ENCODE results near the gene GRAMD1B. TPM values are rescaled to one million over a fixed set of nuclear protein-coding genes. Genes with fewer than 3 reads are reported as not detected.

The GRAMD1B gene
- polyA plus RNA-seq, 1 experiment = 2.7 TPM

DNA sequence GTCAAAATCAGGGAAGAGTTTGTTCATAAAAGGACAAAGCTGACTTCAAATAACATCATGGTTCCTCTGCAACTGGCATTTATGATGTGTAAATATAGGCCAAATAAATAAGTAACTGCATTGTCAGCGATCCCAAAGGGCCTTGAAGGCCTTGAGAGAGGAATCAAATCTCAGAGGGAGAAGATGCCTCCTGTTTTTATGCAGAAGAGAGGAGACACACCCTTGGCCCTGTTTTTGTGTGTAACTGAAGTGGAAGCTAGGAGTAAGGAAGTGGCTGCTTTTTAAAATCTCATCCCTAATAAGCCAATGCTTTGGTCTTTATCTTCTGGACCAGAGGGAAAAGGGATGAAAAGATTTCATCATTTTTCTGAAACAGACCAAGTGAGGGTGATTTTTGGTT is 240.0 kb downstream of the GRAMD1B start:
- Histone ChIP-seq H3K27me3 (ENCODE audit: control insufficient read depth, insufficient read depth, low read length) (peaks cover 9% of the 10 kb centered on the region), H3K9me3 (ENCODE audit: control insufficient read depth, insufficient read depth, low read length) (no peaks in the 10 kb centered on the region), H3K27ac (ENCODE audit: low read depth, low read length) (no peak overlapping the region), H3K4me3 (ENCODE audit: low read depth, low read length) (no peak overlapping the region)
- no peak for DNase-seq (ENCODE audit: low read depth, low spot score)
- TF ChIP-seq, protein P1, sequence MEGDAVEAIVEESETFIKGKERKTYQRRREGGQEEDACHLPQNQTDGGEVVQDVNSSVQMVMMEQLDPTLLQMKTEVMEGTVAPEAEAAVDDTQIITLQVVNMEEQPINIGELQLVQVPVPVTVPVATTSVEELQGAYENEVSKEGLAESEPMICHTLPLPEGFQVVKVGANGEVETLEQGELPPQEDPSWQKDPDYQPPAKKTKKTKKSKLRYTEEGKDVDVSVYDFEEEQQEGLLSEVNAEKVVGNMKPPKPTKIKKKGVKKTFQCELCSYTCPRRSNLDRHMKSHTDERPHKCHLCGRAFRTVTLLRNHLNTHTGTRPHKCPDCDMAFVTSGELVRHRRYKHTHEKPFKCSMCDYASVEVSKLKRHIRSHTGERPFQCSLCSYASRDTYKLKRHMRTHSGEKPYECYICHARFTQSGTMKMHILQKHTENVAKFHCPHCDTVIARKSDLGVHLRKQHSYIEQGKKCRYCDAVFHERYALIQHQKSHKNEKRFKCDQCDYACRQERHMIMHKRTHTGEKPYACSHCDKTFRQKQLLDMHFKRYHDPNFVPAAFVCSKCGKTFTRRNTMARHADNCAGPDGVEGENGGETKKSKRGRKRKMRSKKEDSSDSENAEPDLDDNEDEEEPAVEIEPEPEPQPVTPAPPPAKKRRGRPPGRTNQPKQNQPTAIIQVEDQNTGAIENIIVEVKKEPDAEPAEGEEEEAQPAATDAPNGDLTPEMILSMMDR (IDR thresholded peaks at IDR 0.05; ENCODE audit: low read depth, low read length) = no peak
- ChIA-PET CTCF (interaction anchor here (0.5 kb wide), 1 partner anchor 42 kb away, joined by 5 read pairs; no protein-coding TSS in a partner anchor), POLR2A (no interaction called here)

DNA sequence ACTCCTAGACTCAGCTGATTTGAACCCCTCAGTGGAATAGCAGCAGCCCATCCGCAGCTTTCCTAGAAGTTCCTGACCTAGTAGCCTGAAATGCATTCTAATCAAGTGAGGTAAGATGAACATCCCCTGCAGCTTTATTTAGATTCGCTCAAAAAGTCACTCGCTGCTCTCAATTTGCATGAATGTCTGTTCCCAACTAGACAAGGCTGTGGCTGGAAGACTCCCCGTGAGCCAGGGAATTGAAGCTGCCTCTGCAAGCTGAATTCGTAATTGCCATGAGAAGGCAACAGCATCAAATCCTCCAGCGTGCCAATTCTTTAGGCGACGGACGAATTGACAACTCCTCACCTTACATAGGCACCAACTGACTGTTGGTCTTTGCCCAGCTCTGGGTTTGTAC is 241.5 kb downstream of the GRAMD1B start:
- Histone ChIP-seq H3K27ac (ENCODE audit: low read depth, low read length) (no peak overlapping the region), H3K27me3 (ENCODE audit: control insufficient read depth, insufficient read depth, low read length) (peaks cover 9% of the 10 kb centered on the region), H3K9me3 (ENCODE audit: control insufficient read depth, insufficient read depth, low read length) (no peaks in the 10 kb centered on the region), H3K4me3 (ENCODE audit: low read depth, low read length) (no peak overlapping the region)
- DNase-seq (ENCODE audit: low read depth, low spot score) = no peak
- ChIA-PET CTCF (interaction anchor here (0.9 to 1.1 kb wide), 2 partner anchors 36 to 39 kb away, joined by 3 read pairs; no protein-coding TSS in a partner anchor), POLR2A (no interaction called here)
- TF ChIP-seq, protein P1 (IDR thresholded peaks at IDR 0.05; ENCODE audit: low read depth, low read length) = no peak

DNA sequence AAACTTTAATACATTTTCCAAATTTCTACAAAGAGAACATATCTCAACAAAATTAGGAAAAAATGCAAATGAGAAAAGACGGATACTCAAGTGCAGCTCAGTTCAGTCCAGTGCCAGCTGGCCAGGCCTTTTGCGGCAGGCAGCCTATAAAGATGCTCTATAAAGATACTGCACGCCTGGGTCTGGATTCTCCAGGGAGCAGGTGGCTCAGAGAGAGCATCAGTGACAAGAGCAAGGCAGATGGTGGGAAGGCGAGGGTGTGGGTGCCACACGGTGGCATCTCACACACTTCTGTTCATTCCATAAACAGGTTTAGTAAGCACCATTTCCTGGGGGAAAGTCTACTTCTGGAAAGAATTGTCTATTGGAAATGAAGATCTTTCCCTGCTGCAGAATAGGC is 242.5 kb downstream of the GRAMD1B start:
- Histone ChIP-seq H3K4me3 (ENCODE audit: low read depth, low read length) (no peak overlapping the region), H3K9me3 (ENCODE audit: control insufficient read depth, insufficient read depth, low read length) (no peaks in the 10 kb centered on the region), H3K27ac (ENCODE audit: low read depth, low read length) (no peak overlapping the region), H3K27me3 (ENCODE audit: control insufficient read depth, insufficient read depth, low read length) (peaks cover 9% of the 10 kb centered on the region)
- ChIA-PET CTCF (interaction anchor here (0.6 kb wide), 1 partner anchor 8 kb away, joined by 8 read pairs; no protein-coding TSS in a partner anchor), POLR2A (no interaction called here)
- TF ChIP-seq, protein P1 (IDR thresholded peaks at IDR 0.05; ENCODE audit: low read depth, low read length) = no peak
- no peak for DNase-seq (ENCODE audit: low read depth, low spot score)

DNA sequence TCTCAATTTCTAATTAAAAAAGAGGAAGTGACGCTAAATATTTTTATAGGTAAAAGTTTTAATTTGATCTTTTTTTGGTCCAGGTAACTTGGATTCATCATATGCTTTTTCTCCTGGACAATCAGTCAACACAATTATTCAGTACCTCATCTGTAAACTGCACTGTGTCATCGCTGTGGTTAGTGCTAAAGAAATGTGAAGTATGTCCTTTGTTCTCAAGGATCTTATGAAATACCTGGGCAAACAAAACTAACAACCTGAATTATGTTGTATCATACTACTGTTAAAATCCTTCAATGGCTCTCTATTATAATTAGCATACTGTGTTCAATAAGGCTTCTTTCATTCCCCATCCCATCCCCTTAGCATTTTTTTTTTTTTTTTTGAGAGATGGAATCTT is 244.2 kb downstream of the GRAMD1B start:
- no peaks in the 10 kb centered on the region for H3K9me3 ChIP-seq (ENCODE audit: control insufficient read depth, insufficient read depth, low read length)
- CTCF ChIA-PET = no interaction called here
- TF ChIP-seq, protein P1 (IDR thresholded peaks at IDR 0.05; ENCODE audit: low read depth, low read length) = no peak
- POLR2A ChIA-PET = no interaction called here
- H3K27me3 ChIP-seq (ENCODE audit: control insufficient read depth, insufficient read depth, low read length) = peaks cover 7% of the 10 kb centered on the region
- no peak for DNase-seq (ENCODE audit: low read depth, low spot score)
- no peak overlapping the region for H3K4me3 ChIP-seq (ENCODE audit: low read depth, low read length)
- H3K27ac ChIP-seq (ENCODE audit: low read depth, low read length) = no peak overlapping the region

Small RNA genes lying within 50 kb of the gene (small RNA-seq; reads per million reads assigned to genes)
- gene MIR4493 (ENCODE audit: insufficient read length, low read depth) = not detected

Other genes starting within 250 kb of the GRAMD1B start
- gene CLMP, start 235.0 kb upstream of the GRAMD1B start, polyA plus RNA-seq (2011; rRNA removed) = 251 and 288 TPM in 2 replicates
- gene SCN3B, start 224.4 kb downstream of the GRAMD1B start, polyA plus RNA-seq (2011; rRNA removed) = 0.09 and 0.17 TPM in 2 replicates

Measured in AG04450 (cell line).